Activated CD8-positive, alpha-beta T cell treated with anti-CD3 and anti-CD28 coated beads, Interleukin-2, amount 10 ng/mL, durations not matched to agents 7 days and 5 days (primary cell): Measurements from ENCODE around the gene ADGRL3. TPM values are rescaled to one million over a fixed set of nuclear protein-coding genes. Genes with fewer than 3 reads are reported as not detected.

Experiments used
- ATAC-seq: fragments of 150-1000 bp; cut with Tn5 transposase; one replicate; pipeline ENCODE4 v1.10.0; 2021; ENCODE audit warnings: moderate library complexity
- CTCF ChIA-PET: fragments of 350-600 bp; sonication (Branson Sonifier 250); formaldehyde crosslinking; loops from one replicate; lab custom pipeline; 2021; ENCODE audit warnings: antibody characterized with exemption; lab: Charles Lee
- POLR2A ChIA-PET: fragments of 350-600 bp; sonication (Branson Sonifier 250); formaldehyde crosslinking; loops from one replicate; lab custom pipeline; 2021; ENCODE audit warnings: antibody characterized with exemption; lab: Charles Lee
- DNase-seq: peaks from one replicate; pipeline ENCODE4 v3.0.0-alpha.2; 2020
- H3K27ac Mint-ChIP-seq: one replicate; pipeline ENCODE4 v1.8.0; 2021; ENCODE audit warnings: mild to moderate bottlenecking, mixed read lengths
- H3K27me3 Mint-ChIP-seq: one replicate; pipeline ENCODE4 v1.8.0; 2021; ENCODE audit warnings: low read depth, mixed read lengths
- H3K36me3 Mint-ChIP-seq: one replicate; pipeline ENCODE4 v1.8.0; 2021; ENCODE audit warnings: low read depth, mixed read lengths
- H3K4me1 Mint-ChIP-seq: one replicate; pipeline ENCODE4 v1.8.0; 2021; ENCODE audit warnings: low read depth, mixed read lengths
- H3K4me3 Mint-ChIP-seq: one replicate; pipeline ENCODE4 v1.8.0; 2021; ENCODE audit warnings: mild to moderate bottlenecking, mixed read lengths
- H3K9me3 Mint-ChIP-seq: one replicate; pipeline ENCODE4 v1.8.0; 2022; ENCODE audit warnings: mixed read lengths; ENCODE audit not compliant: insufficient read depth
- total RNA-seq, 2 experiments: library from RNA; stranded (reverse); gene quantifications; one replicate each; pipeline ENCODE4 v1.2.3, GENCODE V29; 2021

ADGRL3 gene
- total RNA-seq, 2 experiments from 2014 or later, result not detected

- no peak overlapping the region for H3K27ac Mint-ChIP-seq
- no peaks in the 10 kb centered on the region for H3K9me3 Mint-ChIP-seq
- no peaks in the 10 kb centered on the region for H3K27me3 Mint-ChIP-seq
- ATAC-seq (no peak), DNase-seq (no peak)
- H3K36me3 Mint-ChIP-seq, result no peaks in the 10 kb centered on the region
- ChIA-PET CTCF (no interaction called here), POLR2A (no interaction called here)
- no peak overlapping the region for H3K4me3 Mint-ChIP-seq
- H3K4me1 Mint-ChIP-seq, result no peaks in the 10 kb centered on the region
Measured at GRCh38 chr4:61443813-61444510, 243.8 kb downstream of the ADGRL3 start.

GRCh38 chr4:61445374-61446063 is 245.4 kb downstream of the ADGRL3 start:
- no peak for ATAC-seq
- DNase-seq, result no peak
- no peaks in the 10 kb centered on the region for H3K36me3 Mint-ChIP-seq
- no peak overlapping the region for H3K27ac Mint-ChIP-seq
- CTCF ChIA-PET, result interaction anchor here (0.5 kb wide), 1 partner anchor 1018 kb away, joined by 3 read pairs; no protein-coding TSS in a partner anchor
- no peaks in the 10 kb centered on the region for H3K4me1 Mint-ChIP-seq
- POLR2A ChIA-PET, result no interaction called here
- H3K27me3 Mint-ChIP-seq, result no peaks in the 10 kb centered on the region
- H3K4me3 Mint-ChIP-seq, result no peak overlapping the region
- H3K9me3 Mint-ChIP-seq, result no peaks in the 10 kb centered on the region

- Mint-ChIP-seq H3K36me3 (no peaks in the 10 kb centered on the region), H3K27ac (no peak overlapping the region), H3K4me1 (no peaks in the 10 kb centered on the region), H3K9me3 (no peaks in the 10 kb centered on the region), H3K4me3 (no peak overlapping the region), H3K27me3 (no peaks in the 10 kb centered on the region)
- ATAC-seq (no peak), DNase-seq (no peak)
- ChIA-PET POLR2A (no interaction called here), CTCF (no interaction called here)
Measured at GRCh38 chr4:61446941-61447340, 246.8 kb downstream of the ADGRL3 start.

- no peak for DNase-seq
- POLR2A ChIA-PET, result no interaction called here
- no peaks in the 10 kb centered on the region for H3K9me3 Mint-ChIP-seq
- no peaks in the 10 kb centered on the region for H3K36me3 Mint-ChIP-seq
- CTCF ChIA-PET, result no interaction called here
- no peaks in the 10 kb centered on the region for H3K4me1 Mint-ChIP-seq
- no peaks in the 10 kb centered on the region for H3K27me3 Mint-ChIP-seq
- H3K27ac Mint-ChIP-seq, result no peak overlapping the region
- no peak overlapping the region for H3K4me3 Mint-ChIP-seq
- no peak for ATAC-seq
Measured at GRCh38 chr4:61447918-61448317, 247.8 kb downstream of the ADGRL3 start.

GRCh38 chr4:61451935-61452334 is 251.8 kb downstream of the ADGRL3 start:
- no peak for DNase-seq
- POLR2A ChIA-PET, result no interaction called here
- Mint-ChIP-seq H3K27ac (no peak overlapping the region), H3K4me3 (no peak overlapping the region), H3K4me1 (no peaks in the 10 kb centered on the region), H3K27me3 (no peaks in the 10 kb centered on the region), H3K9me3 (no peaks in the 10 kb centered on the region), H3K36me3 (no peaks in the 10 kb centered on the region)
- no peak for ATAC-seq
- CTCF ChIA-PET, result no interaction called here

GRCh38 chr4:61461956-61462355 is 261.8 kb downstream of the ADGRL3 start:
- ChIA-PET POLR2A (no interaction called here), CTCF (no interaction called here)
- ATAC-seq (no peak), DNase-seq (no peak)
- H3K9me3 Mint-ChIP-seq, result peaks cover 4% of the 10 kb centered on the region
- H3K4me3 Mint-ChIP-seq, result no peak overlapping the region
- no peaks in the 10 kb centered on the region for H3K36me3 Mint-ChIP-seq
- no peaks in the 10 kb centered on the region for H3K4me1 Mint-ChIP-seq
- H3K27ac Mint-ChIP-seq, result no peak overlapping the region
- H3K27me3 Mint-ChIP-seq, result no peaks in the 10 kb centered on the region

- ATAC-seq, result no peak
- Mint-ChIP-seq H3K4me3 (no peak overlapping the region), H3K9me3 (peaks cover 4% of the 10 kb centered on the region), H3K27me3 (no peaks in the 10 kb centered on the region), H3K27ac (no peak overlapping the region), H3K36me3 (no peaks in the 10 kb centered on the region), H3K4me1 (no peaks in the 10 kb centered on the region)
- POLR2A ChIA-PET, result no interaction called here
- CTCF ChIA-PET, result no interaction called here
- no peak for DNase-seq
Measured at GRCh38 chr4:61462451-61463326, 262.6 kb downstream of the ADGRL3 start.

- no peaks in the 10 kb centered on the region for H3K36me3 Mint-ChIP-seq
- no peak overlapping the region for H3K4me3 Mint-ChIP-seq
- POLR2A ChIA-PET, result no interaction called here
- ATAC-seq (no peak), DNase-seq (no peak)
- H3K27ac Mint-ChIP-seq, result no peak overlapping the region
- H3K9me3 Mint-ChIP-seq, result peaks cover 5% of the 10 kb centered on the region
- no peaks in the 10 kb centered on the region for H3K4me1 Mint-ChIP-seq
- H3K27me3 Mint-ChIP-seq, result no peaks in the 10 kb centered on the region
- CTCF ChIA-PET, result no interaction called here
Measured at GRCh38 chr4:61468024-61468720, 268.0 kb downstream of the ADGRL3 start.

GRCh38 chr4:61473306-61473705 is 273.2 kb downstream of the ADGRL3 start:
- Mint-ChIP-seq H3K27me3 (no peaks in the 10 kb centered on the region), H3K27ac (no peak overlapping the region), H3K4me3 (no peak overlapping the region), H3K36me3 (no peaks in the 10 kb centered on the region), H3K4me1 (no peaks in the 10 kb centered on the region), H3K9me3 (peaks cover 2% of the 10 kb centered on the region)
- ChIA-PET POLR2A (no interaction called here), CTCF (no interaction called here)
- no peak for ATAC-seq
- DNase-seq, result no peak

GRCh38 chr4:61478340-61478739 is 278.2 kb downstream of the ADGRL3 start:
- POLR2A ChIA-PET, result interaction anchor here (0.6 kb wide), 1 partner anchor 37 kb away, joined by 4 read pairs; no protein-coding TSS in a partner anchor
- CTCF ChIA-PET, result no interaction called here
- Mint-ChIP-seq H3K36me3 (no peaks in the 10 kb centered on the region), H3K9me3 (no peaks in the 10 kb centered on the region), H3K4me3 (no peak overlapping the region), H3K27me3 (no peaks in the 10 kb centered on the region), H3K27ac (no peak overlapping the region), H3K4me1 (no peaks in the 10 kb centered on the region)
- ATAC-seq, result no peak
- no peak for DNase-seq

- Mint-ChIP-seq H3K4me1 (no peaks in the 10 kb centered on the region), H3K27me3 (no peaks in the 10 kb centered on the region), H3K27ac (no peak overlapping the region), H3K4me3 (no peak overlapping the region), H3K9me3 (peaks cover 5% of the 10 kb centered on the region), H3K36me3 (no peaks in the 10 kb centered on the region)
- DNase-seq, result no peak
- ATAC-seq, result no peak
- ChIA-PET CTCF (no interaction called here), POLR2A (no interaction called here)
Measured at GRCh38 chr4:61485056-61485455, 284.9 kb downstream of the ADGRL3 start.
